ENCODE measurements around the gene RNF144A. TPM values are rescaled to one million over a fixed set of nuclear protein-coding genes. Genes with fewer than 3 reads are reported as not detected.

Gene RNF144A
- total RNA-seq, 1 experiment from 2014 or later, result 13.6 TPM

GRCh38 chr2:6968319-6969100, 51.3 kb downstream of the RNF144A start:
- no peak overlapping the region for H3K27ac Mint-ChIP-seq
- CTCF ChIA-PET, result interaction anchor here (1.0 to 1.4 kb wide), 2 partner anchors 11 to 71 kb away, joined by 3 to 5 read pairs; no protein-coding TSS in a partner anchor
- no peaks in the 10 kb centered on the region for H3K27me3 Mint-ChIP-seq (ENCODE audit: low read depth)
- no peak overlapping the region for H3K4me3 Mint-ChIP-seq
- POLR2A ChIA-PET, result no interaction called here
- H3K9me3 Mint-ChIP-seq, result peaks cover 7% of the 10 kb centered on the region
- H3K36me3 Mint-ChIP-seq, result peaks cover 7% of the 10 kb centered on the region; the same call in 1 of the 2 replicates
- DNase-seq (ENCODE audit: low spot score) (no peak), ATAC-seq (peak; percentile 67)
- TF ChIP-seq ZNF396 (CRISPR knock-in tag; IDR thresholded peaks at IDR 0.05; ENCODE audit: borderline replicate concordance), result no peak
- TF ChIP-seq TP53 (CRISPR knock-in tag; IDR thresholded peaks at IDR 0.05), result no peak
- no peak for TF ChIP-seq ATF6 (CRISPR knock-in tag; IDR thresholded peaks at IDR 0.05)
- TF ChIP-seq ZNF232 (CRISPR knock-in tag; IDR thresholded peaks at IDR 0.05), result no peak
- TF ChIP-seq, protein P1, sequence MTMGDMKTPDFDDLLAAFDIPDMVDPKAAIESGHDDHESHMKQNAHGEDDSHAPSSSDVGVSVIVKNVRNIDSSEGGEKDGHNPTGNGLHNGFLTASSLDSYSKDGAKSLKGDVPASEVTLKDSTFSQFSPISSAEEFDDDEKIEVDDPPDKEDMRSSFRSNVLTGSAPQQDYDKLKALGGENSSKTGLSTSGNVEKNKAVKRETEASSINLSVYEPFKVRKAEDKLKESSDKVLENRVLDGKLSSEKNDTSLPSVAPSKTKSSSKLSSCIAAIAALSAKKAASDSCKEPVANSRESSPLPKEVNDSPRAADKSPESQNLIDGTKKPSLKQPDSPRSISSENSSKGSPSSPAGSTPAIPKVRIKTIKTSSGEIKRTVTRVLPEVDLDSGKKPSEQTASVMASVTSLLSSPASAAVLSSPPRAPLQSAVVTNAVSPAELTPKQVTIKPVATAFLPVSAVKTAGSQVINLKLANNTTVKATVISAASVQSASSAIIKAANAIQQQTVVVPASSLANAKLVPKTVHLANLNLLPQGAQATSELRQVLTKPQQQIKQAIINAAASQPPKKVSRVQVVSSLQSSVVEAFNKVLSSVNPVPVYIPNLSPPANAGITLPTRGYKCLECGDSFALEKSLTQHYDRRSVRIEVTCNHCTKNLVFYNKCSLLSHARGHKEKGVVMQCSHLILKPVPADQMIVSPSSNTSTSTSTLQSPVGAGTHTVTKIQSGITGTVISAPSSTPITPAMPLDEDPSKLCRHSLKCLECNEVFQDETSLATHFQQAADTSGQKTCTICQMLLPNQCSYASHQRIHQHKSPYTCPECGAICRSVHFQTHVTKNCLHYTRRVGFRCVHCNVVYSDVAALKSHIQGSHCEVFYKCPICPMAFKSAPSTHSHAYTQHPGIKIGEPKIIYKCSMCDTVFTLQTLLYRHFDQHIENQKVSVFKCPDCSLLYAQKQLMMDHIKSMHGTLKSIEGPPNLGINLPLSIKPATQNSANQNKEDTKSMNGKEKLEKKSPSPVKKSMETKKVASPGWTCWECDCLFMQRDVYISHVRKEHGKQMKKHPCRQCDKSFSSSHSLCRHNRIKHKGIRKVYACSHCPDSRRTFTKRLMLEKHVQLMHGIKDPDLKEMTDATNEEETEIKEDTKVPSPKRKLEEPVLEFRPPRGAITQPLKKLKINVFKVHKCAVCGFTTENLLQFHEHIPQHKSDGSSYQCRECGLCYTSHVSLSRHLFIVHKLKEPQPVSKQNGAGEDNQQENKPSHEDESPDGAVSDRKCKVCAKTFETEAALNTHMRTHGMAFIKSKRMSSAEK (CRISPR knock-in tag; IDR thresholded peaks at IDR 0.05; ENCODE audit: borderline replicate concordance), result no peak
- TF ChIP-seq SP1 (CRISPR knock-in tag; conservative IDR thresholded peaks at IDR 0.05), result no peak
- TF ChIP-seq SOX15 (CRISPR knock-in tag; IDR thresholded peaks at IDR 0.05), result no peak
- TF ChIP-seq, protein P2, sequence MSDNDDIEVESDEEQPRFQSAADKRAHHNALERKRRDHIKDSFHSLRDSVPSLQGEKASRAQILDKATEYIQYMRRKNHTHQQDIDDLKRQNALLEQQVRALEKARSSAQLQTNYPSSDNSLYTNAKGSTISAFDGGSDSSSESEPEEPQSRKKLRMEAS (CRISPR knock-in tag; IDR thresholded peaks at IDR 0.05), result no peak
- no peak for TF ChIP-seq ERG (CRISPR knock-in tag; IDR thresholded peaks at IDR 0.05)
- TF ChIP-seq RORB (CRISPR knock-in tag; IDR thresholded peaks at IDR 0.05), result no peak
- TF ChIP-seq, protein P3, sequence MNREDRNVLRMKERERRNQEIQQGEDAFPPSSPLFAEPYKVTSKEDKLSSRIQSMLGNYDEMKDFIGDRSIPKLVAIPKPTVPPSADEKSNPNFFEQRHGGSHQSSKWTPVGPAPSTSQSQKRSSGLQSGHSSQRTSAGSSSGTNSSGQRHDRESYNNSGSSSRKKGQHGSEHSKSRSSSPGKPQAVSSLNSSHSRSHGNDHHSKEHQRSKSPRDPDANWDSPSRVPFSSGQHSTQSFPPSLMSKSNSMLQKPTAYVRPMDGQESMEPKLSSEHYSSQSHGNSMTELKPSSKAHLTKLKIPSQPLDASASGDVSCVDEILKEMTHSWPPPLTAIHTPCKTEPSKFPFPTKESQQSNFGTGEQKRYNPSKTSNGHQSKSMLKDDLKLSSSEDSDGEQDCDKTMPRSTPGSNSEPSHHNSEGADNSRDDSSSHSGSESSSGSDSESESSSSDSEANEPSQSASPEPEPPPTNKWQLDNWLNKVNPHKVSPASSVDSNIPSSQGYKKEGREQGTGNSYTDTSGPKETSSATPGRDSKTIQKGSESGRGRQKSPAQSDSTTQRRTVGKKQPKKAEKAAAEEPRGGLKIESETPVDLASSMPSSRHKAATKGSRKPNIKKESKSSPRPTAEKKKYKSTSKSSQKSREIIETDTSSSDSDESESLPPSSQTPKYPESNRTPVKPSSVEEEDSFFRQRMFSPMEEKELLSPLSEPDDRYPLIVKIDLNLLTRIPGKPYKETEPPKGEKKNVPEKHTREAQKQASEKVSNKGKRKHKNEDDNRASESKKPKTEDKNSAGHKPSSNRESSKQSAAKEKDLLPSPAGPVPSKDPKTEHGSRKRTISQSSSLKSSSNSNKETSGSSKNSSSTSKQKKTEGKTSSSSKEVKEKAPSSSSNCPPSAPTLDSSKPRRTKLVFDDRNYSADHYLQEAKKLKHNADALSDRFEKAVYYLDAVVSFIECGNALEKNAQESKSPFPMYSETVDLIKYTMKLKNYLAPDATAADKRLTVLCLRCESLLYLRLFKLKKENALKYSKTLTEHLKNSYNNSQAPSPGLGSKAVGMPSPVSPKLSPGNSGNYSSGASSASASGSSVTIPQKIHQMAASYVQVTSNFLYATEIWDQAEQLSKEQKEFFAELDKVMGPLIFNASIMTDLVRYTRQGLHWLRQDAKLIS (CRISPR knock-in tag; IDR thresholded peaks at IDR 0.05; ENCODE audit: borderline replicate concordance), result no peak
- no peak for TF ChIP-seq NR2C2 (CRISPR knock-in tag; IDR thresholded peaks at IDR 0.05)
- TF ChIP-seq, protein P4, sequence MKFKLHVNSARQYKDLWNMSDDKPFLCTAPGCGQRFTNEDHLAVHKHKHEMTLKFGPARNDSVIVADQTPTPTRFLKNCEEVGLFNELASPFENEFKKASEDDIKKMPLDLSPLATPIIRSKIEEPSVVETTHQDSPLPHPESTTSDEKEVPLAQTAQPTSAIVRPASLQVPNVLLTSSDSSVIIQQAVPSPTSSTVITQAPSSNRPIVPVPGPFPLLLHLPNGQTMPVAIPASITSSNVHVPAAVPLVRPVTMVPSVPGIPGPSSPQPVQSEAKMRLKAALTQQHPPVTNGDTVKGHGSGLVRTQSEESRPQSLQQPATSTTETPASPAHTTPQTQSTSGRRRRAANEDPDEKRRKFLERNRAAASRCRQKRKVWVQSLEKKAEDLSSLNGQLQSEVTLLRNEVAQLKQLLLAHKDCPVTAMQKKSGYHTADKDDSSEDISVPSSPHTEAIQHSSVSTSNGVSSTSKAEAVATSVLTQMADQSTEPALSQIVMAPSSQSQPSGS (CRISPR knock-in tag; IDR thresholded peaks at IDR 0.05; ENCODE audit: borderline replicate concordance, low read depth), result no peak
- TF ChIP-seq, protein P5, sequence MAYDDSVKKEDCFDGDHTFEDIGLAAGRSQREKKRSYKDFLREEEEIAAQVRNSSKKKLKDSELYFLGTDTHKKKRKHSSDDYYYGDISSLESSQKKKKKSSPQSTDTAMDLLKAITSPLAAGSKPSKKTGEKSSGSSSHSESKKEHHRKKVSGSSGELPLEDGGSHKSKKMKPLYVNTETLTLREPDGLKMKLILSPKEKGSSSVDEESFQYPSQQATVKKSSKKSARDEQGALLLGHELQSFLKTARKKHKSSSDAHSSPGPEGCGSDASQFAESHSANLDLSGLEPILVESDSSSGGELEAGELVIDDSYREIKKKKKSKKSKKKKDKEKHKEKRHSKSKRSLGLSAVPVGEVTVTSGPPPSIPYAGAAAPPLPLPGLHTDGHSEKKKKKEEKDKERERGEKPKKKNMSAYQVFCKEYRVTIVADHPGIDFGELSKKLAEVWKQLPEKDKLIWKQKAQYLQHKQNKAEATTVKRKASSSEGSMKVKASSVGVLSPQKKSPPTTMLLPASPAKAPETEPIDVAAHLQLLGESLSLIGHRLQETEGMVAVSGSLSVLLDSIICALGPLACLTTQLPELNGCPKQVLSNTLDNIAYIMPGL (CRISPR knock-in tag; IDR thresholded peaks at IDR 0.05), result no peak
- no peak for TF ChIP-seq ZBTB21 (CRISPR knock-in tag; IDR thresholded peaks at IDR 0.05; ENCODE audit: borderline replicate concordance)
- no peak for TF ChIP-seq PRDM15 (CRISPR knock-in tag; IDR thresholded peaks at IDR 0.05)
- no peak for TF ChIP-seq SMAD3 (CRISPR knock-in tag; IDR thresholded peaks at IDR 0.05; ENCODE audit: borderline replicate concordance)
- no peak for TF ChIP-seq ZNF671 (CRISPR knock-in tag; IDR thresholded peaks at IDR 0.05)
- H3K4me1 Mint-ChIP-seq, result no peaks in the 10 kb centered on the region
